H1 (cell line): ENCODE measurements around the gene MEIS2. TPM values are rescaled to one million over a fixed set of nuclear protein-coding genes. Genes with fewer than 3 reads are reported as not detected.

Experiments used
- CEBPB ChIP-seq: IDR thresholded peaks from 2 replicates; pipeline ENCODE4 v1.6.1; 2012; ENCODE audit warnings: low read depth, low read length
- MAFK ChIP-seq: IDR thresholded peaks from 2 replicates; pipeline ENCODE4 v1.6.1; 2012; ENCODE audit warnings: low read depth, mild to moderate bottlenecking, improper control_type of control experiment, low read length
- POLR2AphosphoS5 ChIP-seq: IDR thresholded peaks from 2 replicates; pipeline ENCODE4 v1.6.1; 2011; ENCODE audit warnings: low read depth, low read length
- SIX5 ChIP-seq: IDR thresholded peaks from 2 replicates; pipeline ENCODE4 v1.6.1; 2011; ENCODE audit warnings: mild to moderate bottlenecking, low read depth, low read length
- TBP ChIP-seq: IDR thresholded peaks from 2 replicates; pipeline ENCODE4 v1.6.1; 2011; ENCODE audit warnings: low read depth, low read length, improper control_type of control experiment
- TCF12 ChIP-seq: IDR thresholded peaks from 2 replicates; pipeline ENCODE4 v1.6.1; 2011; ENCODE audit warnings: low read depth, mild to moderate bottlenecking, low read length
- polyA plus RNA-seq, 7 experiments: library from polyadenylated mRNA; depleted of rRNA in 3 of 7; stranded (reverse) in 5 of 7; unstranded in 2 of 7; fragments of >200 nt in 5 of 7; fragments of 200-250 nt in 2 of 7; gene quantifications; 1 replicate in 5 of 7; 2 replicates in 1 of 7; 4 replicates in 1 of 7; pipeline versions ENCODE4 v1.2.1 to v1.2.3, GENCODE V29; 2011 to 2013; ENCODE audit warnings: missing spikeins in 2 of 7, mixed read lengths in 2 of 7
- total RNA-seq: library from RNA; stranded (reverse); fragmentation: NEBNext Ultra II Directional; extraction: Animal tissue kit (Norgen Biotek cat#: 25700); gene quantifications from 2 replicates; pipeline ENCODE4 v1.2.1, GENCODE V29; 2021
- TF ChIP-seq, protein P1 (sequence below): fragments of 300-600 bp; sonication (generic); IDR thresholded peaks from 2 replicates; pipeline ENCODE4 v1.7.1; 2012; ENCODE audit warnings: low read length, moderate library complexity, mild to moderate bottlenecking, inconsistent platforms; ENCODE audit not compliant: insufficient replicate concordance

Gene MEIS2
- total and polyA plus RNA-seq, 2 of the 8 experiments (the other 6 are each of a cell fraction or from before 2014, with no cell fraction given), result 0.22 to 1.2 TPM

DNA sequence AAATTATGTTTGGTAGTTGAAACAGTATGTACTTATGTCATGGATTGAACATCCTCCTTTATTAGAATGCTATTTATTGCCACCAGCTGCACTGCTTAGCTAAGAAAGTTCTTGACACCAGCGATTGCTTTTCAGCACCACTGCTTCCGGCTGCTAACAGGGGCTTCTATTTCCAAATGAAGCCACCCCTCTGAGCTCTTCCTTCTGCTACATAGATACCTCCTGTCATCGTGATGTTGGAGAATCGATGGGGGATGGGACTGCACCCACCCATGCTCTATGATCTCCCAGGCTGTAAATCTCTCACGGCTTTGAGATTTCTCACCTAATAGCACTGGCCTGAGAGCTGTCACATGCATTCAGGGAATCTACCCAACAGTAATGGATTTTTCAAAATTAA lies 259.2 kb downstream of the MEIS2 start (continued):
- TF ChIP-seq, protein P1, sequence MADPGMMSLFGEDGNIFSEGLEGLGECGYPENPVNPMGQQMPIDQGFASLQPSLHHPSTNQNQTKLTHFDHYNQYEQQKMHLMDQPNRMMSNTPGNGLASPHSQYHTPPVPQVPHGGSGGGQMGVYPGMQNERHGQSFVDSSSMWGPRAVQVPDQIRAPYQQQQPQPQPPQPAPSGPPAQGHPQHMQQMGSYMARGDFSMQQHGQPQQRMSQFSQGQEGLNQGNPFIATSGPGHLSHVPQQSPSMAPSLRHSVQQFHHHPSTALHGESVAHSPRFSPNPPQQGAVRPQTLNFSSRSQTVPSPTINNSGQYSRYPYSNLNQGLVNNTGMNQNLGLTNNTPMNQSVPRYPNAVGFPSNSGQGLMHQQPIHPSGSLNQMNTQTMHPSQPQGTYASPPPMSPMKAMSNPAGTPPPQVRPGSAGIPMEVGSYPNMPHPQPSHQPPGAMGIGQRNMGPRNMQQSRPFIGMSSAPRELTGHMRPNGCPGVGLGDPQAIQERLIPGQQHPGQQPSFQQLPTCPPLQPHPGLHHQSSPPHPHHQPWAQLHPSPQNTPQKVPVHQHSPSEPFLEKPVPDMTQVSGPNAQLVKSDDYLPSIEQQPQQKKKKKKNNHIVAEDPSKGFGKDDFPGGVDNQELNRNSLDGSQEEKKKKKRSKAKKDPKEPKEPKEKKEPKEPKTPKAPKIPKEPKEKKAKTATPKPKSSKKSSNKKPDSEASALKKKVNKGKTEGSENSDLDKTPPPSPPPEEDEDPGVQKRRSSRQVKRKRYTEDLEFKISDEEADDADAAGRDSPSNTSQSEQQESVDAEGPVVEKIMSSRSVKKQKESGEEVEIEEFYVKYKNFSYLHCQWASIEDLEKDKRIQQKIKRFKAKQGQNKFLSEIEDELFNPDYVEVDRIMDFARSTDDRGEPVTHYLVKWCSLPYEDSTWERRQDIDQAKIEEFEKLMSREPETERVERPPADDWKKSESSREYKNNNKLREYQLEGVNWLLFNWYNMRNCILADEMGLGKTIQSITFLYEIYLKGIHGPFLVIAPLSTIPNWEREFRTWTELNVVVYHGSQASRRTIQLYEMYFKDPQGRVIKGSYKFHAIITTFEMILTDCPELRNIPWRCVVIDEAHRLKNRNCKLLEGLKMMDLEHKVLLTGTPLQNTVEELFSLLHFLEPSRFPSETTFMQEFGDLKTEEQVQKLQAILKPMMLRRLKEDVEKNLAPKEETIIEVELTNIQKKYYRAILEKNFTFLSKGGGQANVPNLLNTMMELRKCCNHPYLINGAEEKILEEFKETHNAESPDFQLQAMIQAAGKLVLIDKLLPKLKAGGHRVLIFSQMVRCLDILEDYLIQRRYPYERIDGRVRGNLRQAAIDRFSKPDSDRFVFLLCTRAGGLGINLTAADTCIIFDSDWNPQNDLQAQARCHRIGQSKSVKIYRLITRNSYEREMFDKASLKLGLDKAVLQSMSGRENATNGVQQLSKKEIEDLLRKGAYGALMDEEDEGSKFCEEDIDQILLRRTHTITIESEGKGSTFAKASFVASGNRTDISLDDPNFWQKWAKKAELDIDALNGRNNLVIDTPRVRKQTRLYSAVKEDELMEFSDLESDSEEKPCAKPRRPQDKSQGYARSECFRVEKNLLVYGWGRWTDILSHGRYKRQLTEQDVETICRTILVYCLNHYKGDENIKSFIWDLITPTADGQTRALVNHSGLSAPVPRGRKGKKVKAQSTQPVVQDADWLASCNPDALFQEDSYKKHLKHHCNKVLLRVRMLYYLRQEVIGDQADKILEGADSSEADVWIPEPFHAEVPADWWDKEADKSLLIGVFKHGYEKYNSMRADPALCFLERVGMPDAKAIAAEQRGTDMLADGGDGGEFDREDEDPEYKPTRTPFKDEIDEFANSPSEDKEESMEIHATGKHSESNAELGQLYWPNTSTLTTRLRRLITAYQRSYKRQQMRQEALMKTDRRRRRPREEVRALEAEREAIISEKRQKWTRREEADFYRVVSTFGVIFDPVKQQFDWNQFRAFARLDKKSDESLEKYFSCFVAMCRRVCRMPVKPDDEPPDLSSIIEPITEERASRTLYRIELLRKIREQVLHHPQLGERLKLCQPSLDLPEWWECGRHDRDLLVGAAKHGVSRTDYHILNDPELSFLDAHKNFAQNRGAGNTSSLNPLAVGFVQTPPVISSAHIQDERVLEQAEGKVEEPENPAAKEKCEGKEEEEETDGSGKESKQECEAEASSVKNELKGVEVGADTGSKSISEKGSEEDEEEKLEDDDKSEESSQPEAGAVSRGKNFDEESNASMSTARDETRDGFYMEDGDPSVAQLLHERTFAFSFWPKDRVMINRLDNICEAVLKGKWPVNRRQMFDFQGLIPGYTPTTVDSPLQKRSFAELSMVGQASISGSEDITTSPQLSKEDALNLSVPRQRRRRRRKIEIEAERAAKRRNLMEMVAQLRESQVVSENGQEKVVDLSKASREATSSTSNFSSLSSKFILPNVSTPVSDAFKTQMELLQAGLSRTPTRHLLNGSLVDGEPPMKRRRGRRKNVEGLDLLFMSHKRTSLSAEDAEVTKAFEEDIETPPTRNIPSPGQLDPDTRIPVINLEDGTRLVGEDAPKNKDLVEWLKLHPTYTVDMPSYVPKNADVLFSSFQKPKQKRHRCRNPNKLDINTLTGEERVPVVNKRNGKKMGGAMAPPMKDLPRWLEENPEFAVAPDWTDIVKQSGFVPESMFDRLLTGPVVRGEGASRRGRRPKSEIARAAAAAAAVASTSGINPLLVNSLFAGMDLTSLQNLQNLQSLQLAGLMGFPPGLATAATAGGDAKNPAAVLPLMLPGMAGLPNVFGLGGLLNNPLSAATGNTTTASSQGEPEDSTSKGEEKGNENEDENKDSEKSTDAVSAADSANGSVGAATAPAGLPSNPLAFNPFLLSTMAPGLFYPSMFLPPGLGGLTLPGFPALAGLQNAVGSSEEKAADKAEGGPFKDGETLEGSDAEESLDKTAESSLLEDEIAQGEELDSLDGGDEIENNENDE, result no peak
- no peak for TF ChIP-seq TBP
- no peak for TF ChIP-seq CEBPB
- no peak for TF ChIP-seq TCF12
- TF ChIP-seq MAFK, result no peak
- TF ChIP-seq SIX5, result no peak
- TF ChIP-seq POLR2AphosphoS5, result no peak
